Caki2 (cell line): ENCODE measurements around the gene NBPF3. TPM values are rescaled to one million over a fixed set of nuclear protein-coding genes. Genes with fewer than 3 reads are reported as not detected.
"Not testable (repeated sequence)": the region's sequence is repeated elsewhere in the genome, so short reads cannot be mapped to it uniquely, and the experiment has no call there.

Experiments
- DNase-seq: peaks from one replicate; pipeline ENCODE4 v3.0.0-alpha.2; 2015; ENCODE audit warnings: low read depth
- in situ Hi-C: cut with HindIII; loops from 2 replicates; pipeline ENCODE4 v1.10.0; 2016; ENCODE audit warnings: low sequenced_read_pairs, low pct_unique_long_range_greater_than_20kb, mixed read lengths
- total RNA-seq: library from RNA; depleted of rRNA; stranded (reverse); fragments of >200 nt; shearing (Covaris generic); gene quantifications from 2 replicates; pipeline ENCODE4 v1.2.3, GENCODE V29; 2014; ENCODE audit warnings: low replicate concordance

Gene NBPF3
- total RNA-seq, 1 experiment from 2014 or later, result 8.9 TPM

DNA sequence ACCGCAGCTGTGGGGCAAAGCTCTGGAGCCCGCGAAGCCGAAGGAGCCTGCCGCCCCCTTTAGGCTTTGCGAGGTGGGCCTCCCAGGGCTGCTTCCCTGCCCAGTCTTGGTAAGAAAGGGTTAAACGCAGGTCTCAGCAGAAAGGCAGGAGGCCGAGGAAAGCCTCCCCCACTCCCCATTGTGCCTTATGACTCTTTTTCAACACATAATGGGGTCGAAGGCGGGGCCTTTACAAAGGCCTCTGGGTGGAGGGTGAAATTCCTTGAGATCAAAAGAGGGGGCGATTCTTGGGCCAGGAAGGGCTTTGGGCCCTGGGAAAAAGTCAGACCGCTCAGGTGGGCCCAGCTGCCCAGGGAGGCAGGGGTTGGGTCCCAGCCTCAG is 70.2 kb downstream of the NBPF3 start:
- in situ Hi-C loops, result no loop called here
- DNase-seq, result no peak

DNA sequence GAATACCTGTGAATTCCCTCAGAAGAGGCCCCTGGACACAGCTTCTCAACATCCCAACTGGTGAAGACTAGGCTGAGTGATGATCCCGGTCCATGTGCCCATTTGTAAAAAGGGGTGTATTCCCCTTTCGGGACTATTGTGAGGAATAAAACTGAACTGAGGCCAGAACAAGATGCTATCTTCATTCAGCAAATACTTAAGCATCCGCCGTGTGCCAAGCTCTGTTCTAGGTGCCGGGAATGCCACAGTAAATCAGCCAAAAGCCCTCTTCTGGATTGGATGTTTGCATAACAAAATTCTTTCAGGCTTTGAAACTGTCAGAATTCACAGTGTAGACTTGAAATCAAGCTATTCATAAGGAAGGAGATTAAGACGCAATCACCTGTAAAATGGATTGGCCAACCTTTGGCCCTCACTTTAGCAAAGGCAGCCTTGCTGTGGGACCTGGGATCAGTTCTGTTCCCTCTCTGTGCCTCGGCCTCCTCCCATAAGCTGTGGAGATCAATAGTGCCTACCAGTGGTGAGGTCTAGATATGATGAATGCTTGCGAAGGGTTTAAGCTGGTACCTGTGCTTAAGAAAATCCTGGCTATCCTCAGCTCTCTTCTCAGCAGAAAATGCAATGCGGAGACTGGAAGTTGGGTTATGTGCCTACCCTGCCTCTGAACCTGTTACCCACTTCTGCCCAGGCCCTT is 71.1 kb downstream of the NBPF3 start:
- DNase-seq, result no peak

DNA sequence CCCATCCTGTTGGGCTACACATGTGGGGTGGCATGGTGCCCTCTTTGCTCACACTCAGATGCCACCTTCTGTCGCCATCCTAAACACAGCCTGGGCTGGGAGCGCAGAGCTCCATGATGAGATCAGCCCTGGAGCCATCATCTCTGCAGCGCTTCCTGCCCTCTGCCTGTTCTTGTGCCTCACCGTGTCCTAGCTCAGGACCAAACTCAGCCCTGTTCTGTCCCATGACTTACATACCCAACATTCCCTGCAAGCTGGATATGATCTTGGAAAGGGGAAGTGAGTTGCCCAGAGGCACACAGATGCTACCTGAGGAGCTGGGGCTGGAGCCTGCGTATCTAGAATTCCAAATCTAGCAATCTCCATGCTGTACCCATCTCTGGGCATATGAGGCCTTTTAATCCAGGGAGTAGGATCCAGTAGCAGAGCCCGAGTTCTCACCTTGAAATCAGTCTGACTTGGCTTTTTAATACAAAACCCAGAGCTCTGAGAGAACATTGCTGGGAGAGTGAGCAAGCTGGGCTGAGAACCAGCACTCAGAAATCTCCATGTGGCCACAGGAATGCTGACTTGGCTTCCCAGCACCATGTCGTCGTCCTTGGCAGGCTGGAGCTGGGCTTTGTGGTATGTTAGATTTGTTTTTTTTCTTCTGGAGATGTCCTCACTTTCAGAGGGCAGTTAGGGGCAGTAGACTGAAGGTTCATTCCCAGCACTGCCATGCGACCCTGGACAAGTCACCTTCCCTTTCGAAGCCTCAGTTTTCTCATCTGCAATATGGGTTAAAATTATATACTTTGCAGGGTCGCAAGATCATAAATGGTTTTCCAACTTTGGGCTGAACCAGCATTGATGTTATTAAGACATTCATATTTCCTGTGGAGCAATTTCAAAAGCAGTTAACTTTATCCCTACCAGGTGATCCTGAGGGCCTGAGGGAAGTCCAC is 71.9 kb downstream of the NBPF3 start:
- in situ Hi-C loops, result no loop called here

More for the DNA sequence above, 71.1 kb downstream of the NBPF3 start:
- in situ Hi-C loops, result no loop called here

DNA sequence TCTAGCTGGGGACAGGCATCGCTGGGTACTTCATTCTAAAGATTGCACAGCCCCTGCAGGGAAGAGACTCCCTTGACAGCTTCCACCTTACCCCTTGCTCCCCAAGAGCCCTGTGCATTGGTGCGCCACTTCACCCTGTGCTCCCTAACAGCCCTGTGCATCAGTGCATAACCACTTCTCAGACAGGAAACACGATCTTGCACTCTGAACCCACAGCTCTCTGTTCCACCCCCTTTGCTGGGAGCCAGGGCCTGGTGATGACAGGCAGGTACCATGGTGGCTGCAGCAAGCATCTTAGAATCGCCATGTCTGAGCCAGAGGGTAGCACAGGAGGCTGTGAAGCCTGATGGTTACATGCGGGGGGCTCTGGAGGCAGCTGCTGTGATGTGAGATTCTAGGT is 74.3 kb downstream of the NBPF3 start:
- DNase-seq, result no peak
- in situ Hi-C loops, result no loop called here

More for the DNA sequence above, 71.9 kb downstream of the NBPF3 start:
- DNase-seq, result peak; percentile 42

DNA sequence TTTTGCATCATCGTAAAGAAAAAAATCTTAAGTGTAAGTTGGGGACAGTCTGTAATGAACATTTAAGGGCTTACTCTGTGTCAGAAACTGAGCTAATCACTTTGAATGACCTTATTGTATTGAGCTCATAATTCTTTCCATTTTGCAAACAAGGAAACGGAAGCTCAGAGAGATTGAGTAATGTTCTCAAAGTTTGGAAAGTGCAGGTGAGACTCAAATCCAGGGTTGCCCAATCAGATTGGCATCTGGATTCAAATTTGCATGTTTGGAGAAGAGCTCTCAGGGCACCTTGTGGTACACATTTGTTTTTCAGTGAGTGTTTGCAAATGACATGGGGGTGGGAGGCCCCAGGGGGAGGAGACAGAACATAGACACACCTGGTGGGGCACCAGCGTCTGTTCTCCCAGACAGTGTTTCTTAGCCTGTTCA is 77.2 kb downstream of the NBPF3 start:
- in situ Hi-C loops, result no loop called here
- DNase-seq, result no peak

DNA sequence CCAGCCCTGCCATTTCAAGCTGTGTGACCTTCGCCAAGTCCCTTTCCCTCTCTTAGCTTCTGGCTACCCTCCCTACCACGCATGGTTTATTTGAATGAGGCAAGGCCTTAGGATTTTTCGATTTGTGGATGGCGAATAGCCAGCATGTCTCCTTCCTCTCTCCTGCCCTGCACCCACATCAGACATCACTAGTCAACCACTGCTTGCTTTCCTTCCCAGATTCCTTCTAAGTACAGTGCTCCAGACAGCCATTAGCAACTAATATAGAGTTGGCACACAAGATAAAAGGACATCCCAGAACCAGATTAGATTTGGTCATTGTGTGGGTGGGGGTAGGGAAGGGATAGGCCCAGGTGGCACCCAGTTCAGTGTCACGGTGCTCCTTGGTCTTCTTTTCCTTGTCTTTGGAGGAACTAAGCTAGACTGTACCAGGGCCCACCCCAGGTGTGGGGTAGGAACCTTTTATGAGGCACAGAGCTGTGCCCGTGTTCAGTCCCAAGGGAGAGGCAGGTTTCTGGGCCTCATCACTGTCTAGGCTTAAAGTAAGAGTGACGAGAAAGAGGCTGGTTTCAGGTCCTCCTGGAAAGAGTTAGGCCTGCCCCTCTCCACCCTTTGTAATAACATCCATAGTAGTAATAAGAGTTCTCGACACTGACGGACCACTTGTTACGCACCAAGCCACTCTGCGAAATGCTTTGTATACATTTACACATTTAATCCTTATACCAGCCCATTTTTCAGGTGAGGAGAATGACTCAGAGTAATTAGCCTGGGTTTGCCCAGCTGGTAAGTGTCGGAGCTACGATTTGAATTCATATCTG is 77.9 kb downstream of the NBPF3 start:
- in situ Hi-C loops, result no loop called here

DNA sequence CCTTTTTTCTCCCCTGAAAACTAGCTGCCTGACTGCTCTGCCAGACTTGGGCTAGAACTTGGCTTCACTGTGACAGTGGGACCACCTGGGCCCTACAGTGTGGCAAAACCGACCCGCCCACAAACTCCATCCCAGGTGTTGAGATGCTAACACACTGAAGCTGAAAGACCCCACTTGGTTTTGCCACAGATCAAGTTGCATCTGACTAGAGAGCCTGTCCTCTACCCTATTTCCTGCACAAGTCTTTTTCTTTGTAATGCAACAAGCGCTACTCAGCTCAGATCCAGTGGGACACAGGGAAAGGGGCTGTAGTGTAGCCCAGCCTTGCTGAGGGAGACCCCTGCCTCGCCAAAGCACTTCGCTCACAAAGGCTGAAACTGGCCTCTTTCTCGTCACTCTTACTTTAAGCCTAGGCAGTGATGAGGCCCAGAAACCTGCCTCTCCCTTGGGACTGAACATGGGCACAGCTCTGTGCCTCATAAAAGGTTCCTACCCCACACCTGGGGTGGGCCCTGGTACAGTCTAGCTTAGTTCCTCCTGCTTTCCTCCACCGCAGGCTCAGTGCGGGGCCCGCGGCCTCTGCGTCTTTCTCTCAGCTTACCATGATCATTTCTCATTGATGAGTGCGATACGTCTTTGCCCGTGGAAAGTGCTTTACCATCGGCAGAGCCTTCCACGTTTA is 79.0 kb downstream of the NBPF3 start:
- in situ Hi-C loops, result no loop called here
- DNase-seq, result no peak

More for the DNA sequence above, 77.9 kb downstream of the NBPF3 start:
- no peak for DNase-seq

DNA sequence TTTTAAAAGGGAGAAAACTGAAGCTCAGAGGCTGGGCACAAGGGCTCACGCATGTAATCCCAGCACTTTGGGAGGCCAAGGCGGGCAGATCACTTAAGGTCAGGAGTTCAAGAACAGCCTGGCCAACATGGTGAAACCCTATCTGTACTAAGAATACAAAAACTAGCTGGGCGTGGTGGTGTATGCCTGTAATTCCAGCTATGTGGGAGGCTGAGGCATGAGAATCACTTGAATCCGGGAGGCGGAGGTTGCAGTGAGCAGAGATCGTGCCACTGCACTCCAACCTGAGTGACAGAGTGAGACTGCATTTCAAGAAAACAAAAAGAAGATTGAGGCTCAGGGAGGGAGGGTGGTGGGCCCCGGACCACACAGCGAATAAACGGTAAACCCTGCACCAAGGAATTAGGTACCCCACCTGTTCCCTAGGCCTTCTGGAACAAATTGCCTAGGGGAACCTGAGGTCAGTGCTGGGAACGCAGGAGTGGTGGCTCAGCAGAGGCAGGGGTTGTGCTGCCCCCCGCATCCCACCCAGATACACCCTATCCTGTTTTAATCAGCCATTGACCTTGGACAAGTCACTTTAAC is 79.6 kb downstream of the NBPF3 start:
- in situ Hi-C loops, DNase-seq: not testable (repeated sequence)

DNA sequence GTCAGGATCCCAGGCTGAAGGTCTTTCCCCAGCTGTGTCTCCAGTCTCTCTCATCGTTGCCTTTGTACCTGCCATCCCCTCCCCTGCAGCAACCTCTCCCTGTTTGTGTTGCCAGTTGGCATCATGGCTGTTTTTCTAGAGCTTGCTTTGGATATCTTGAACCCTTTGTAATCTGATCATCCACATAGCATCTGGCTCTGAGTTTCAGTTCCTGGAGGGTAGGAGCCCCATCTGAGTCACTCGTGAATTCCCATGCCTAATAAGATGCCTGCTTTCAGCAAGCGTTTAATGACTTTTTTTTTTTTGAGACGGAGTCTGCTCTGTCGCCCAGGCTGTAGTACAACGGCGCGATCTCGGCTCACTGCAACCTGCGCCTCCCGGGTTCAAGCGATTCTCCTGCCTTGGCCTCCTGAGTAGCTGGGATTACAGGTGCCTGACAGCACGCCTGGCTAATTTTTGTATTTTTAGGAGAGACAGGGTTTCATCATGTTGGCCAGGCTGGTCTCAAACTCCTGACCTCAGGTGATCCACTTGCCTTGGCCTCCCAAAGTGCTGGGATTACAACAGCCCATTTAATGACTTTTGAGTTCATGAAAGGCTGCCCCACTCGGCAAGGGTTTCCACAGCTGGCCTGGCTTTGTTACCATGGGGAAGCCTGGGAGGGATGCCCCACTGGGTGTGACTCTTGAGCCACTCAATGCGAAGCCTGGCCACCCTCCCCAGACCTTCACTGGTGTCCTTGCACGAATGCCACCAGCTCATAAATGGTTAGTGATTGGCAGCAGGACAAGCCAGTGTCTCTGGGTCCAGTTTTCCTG is 81.2 kb downstream of the NBPF3 start:
- no peak for DNase-seq
- in situ Hi-C loops, result no loop called here

DNA sequence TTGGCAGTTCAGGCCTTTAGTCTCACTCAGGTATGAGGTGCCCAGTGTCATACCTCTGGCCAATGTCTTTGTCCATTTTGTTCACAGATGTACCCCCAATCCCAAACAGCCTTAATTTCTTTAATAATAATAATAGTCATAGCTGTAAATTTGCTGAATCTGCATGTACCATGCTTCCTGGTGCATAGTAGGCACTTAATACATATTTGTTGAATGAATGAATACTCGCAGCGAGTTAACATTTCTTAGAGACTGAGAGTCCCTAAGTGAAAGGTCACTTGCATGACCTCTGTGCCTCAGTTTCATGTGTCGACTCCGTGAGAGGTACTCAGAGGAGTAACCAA is 81.8 kb downstream of the NBPF3 start:
- in situ Hi-C loops, result no loop called here
- no peak for DNase-seq

DNA sequence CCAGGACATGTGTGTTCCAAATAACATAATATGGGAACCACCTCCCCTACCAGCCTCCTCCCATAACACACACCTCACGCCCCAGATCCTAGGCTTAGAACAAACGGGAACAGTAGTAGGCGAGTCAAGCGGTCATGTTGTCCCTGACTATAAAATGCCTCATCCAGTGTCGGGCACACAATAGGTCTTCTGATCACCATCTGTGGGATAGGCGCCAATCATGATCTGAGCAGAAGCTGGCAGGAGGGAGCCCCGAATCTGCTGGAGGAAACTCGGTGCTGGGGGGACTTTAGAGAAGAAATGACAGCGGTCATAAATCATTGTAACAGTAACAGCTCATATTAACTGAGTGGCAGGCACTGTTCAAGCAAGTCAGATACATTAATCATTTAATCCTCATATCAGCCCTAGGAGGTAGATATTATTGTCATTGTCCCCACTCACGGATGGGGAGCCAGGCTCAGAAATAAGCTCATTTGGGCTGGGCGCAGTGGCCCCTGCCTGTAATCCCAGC is 82.6 kb downstream of the NBPF3 start:
- DNase-seq, result no peak
- in situ Hi-C loops, result no loop called here

DNA sequence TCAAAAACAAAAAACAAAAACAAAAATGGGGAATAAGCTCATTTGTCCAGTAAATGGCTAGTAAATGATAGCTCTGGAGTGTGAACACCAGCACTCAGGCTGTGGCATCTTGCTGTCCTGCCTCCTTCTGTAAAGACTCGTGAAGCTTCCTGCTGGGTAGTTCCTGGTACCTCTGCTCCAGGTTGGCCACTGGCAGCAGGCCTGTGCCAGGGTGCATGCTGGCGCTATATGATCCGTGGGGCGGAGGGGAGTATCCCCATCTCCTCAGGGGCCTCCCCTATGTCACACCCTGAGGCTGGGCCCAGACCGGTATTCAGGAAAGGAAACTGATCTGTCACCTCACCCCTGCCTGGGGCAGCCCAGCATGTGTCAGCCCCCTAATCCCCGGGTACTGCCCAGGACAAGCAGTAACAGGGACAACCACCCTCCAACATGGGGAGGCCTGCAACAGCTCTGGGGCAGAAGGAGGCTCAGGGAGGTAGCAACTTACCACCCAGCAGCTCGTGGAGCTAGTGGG is 83.4 kb downstream of the NBPF3 start:
- in situ Hi-C loops, result no loop called here
- DNase-seq, result no peak

DNA sequence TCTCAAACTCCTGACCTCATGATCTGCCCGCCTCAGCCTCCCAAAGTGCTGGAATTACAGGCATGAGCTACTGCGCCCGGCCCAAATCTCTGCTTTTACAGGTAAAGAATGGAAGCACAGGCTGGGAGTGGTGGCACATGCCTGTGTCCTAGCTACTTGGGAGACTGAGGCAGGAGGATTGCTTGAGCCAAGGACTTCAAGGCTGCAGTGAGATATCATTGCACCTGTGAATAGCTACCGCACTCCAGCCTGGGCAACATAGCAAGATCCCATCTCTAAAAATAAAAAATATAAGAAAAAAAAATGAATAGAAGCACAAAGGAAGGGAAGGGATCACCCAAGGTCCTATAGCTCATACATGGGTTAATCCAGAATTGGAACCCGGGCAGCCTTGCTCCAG is 84.3 kb downstream of the NBPF3 start:
- in situ Hi-C loops, result no loop called here
- DNase-seq, result no peak

DNA sequence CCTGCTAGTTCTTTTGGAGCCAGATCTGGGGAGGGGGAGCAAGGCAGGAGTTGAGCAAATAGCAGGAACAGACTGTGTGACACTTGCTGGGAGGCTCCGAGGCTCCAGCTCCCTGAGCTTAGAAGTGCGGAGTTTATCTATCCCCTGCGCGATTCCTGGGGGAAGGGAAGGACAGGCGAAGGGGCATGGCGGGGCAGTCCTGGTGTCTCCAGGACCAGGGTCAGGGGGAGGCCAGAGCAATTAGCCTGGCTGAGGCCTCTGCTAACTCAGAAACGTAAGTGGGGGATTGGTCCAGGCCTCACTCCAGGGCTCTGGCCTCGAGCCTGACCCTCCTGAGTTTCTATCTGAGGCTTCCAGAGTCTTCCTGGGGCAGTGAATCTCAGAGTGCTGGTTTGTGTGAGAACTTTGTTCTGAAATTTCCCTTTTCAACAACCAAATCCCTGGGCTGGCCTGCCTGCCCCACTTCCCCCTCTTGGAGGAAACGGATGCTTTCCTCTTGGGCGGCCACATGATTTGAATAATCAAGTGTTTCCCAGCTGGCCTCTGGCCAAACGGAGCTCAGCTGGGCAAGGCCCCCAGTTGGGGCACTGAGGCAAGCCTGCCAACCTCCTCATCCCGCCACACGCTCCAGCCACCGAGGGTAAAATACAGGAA is 84.9 kb downstream of the NBPF3 start:
- no peak for DNase-seq
- in situ Hi-C loops, result no loop called here

DNA sequence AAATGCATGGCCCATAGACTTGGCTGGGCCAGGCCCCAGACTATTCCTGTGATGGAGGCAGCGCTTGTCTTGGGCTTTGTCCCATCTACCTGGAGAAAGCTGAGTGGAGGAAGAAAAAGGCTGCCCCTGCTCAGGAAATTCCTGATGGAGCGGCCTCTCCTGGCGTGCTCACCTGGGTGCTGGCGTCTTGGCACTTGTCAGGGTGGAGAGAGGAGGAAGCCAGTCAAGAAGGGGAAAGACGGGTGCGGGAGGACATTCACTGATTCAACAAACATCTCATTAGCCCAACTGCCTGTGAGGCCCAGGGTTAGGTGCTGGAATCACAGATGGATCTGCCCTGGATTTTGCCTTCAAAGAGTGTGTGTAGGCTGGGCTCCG is 85.4 kb downstream of the NBPF3 start:
- DNase-seq, result no peak
- in situ Hi-C loops, result no loop called here

DNA sequence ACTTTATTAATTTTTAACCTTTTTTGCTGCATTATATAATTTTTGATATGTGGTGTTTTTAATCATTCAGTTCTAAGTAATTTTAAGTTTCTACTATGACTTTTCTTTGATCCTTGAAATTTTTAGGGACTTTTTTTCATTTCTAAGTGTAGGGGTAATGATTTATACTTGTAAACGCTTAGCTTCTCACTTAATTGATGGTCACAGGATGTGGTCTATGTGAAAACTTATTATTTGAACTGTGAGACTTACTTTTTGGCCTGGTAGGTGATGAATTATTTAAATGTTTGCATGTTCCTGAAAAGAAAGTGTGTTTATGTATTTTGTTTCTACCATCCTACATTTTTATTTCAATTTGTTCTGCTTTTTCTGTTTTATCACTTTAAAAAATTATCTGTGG is 86.5 kb downstream of the NBPF3 start:
- no peak for DNase-seq
- in situ Hi-C loops, result no loop called here
